ENCODE measurements around the gene DOCK10. TPM values are rescaled to one million over a fixed set of nuclear protein-coding genes. Genes with fewer than 3 reads are reported as not detected.

DOCK10 gene
- total and polyA plus RNA-seq, 9 of the 15 experiments (the other 6 are each of a cell fraction or from before 2014, with no cell fraction given) = 0.01 to 0.87 (median 0.18) TPM

DNA sequence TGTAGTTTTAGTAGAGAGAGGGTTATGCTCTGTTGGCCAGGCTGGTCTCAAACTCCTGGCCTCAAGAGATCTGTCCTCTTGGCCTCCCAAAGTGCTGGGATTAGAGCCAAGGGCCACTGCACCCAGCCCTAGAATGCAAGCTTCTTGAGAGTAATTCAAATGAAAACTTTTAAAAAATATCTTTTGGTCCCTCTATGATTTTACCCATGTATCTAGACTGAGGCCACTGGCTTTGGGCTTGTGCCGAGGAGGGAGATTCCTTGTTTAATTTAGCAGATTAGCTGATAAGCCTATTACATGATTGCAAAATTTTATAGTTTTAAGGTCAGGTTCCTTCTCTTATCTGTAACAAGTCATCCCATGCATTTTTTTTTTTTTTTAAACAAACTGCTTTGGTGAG is 266.6 kb downstream of the DOCK10 start (continued):
- TF ChIP-seq DDX20 (tag; IDR thresholded peaks at IDR 0.05; ENCODE audit: low read depth) (no peak), MEF2D (tag; conservative IDR thresholded peaks at IDR 0.05; ENCODE audit: low read depth) (no peak), ETS2 (tag; IDR thresholded peaks at IDR 0.05; ENCODE audit: borderline replicate concordance, poor library complexity, severe bottlenecking) (no peak), TEAD1 (CRISPR knock-in tag; IDR thresholded peaks at IDR 0.05) (no peak), SOX6 (IDR thresholded peaks at IDR 0.05) (no peak), CBX8 (IDR thresholded peaks at IDR 0.05; ENCODE audit: borderline replicate concordance, extremely low read depth, low read depth, low read length, poor library complexity, severe bottlenecking) (no peak), BCL6 (CRISPR knock-in tag; IDR thresholded peaks at IDR 0.05) (no peak), HDAC2 (IDR thresholded peaks at IDR 0.05) (no peak), ZNF444 (CRISPR knock-in tag; IDR thresholded peaks at IDR 0.05) (no peak)
- TF ChIP-seq, protein P1, sequence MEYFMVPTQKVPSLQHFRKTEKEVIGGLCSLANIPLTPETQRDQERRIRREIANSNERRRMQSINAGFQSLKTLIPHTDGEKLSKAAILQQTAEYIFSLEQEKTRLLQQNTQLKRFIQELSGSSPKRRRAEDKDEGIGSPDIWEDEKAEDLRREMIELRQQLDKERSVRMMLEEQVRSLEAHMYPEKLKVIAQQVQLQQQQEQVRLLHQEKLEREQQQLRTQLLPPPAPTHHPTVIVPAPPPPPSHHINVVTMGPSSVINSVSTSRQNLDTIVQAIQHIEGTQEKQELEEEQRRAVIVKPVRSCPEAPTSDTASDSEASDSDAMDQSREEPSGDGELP (CRISPR knock-in tag; IDR thresholded peaks at IDR 0.05; ENCODE audit: borderline replicate concordance) = no peak

DNA sequence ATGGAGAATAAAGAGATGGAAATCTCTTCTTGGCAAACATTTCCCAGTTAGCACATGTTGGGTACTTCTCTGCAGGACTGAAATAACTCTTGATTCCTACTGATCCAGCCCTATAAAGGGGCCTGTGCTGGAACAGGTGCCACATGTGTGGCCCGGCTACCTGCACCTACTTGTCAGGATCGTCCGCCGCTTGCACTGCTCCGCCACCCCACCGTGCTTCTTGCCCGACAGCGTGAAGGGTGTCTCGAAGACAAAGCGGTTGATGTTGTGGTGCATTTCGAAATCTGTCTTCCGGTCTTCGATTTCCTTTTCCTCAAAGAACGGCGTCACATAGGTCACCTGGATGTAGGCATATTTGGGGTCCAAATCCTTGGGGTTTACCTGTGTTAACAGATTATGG is 267.5 kb downstream of the DOCK10 start:
- Histone ChIP-seq H3K36me3 (ENCODE audit: control insufficient read depth, insufficient read depth, low read length) (no peaks in the 10 kb centered on the region), H3K79me2 (ENCODE audit: control insufficient read depth, insufficient read depth, low read length) (no peaks in the 10 kb centered on the region), H3K27ac (ENCODE audit: extremely low read depth, low read depth, low read length) (no peak overlapping the region), H3K27me3 (ENCODE audit: control insufficient read depth in 2 of 2, insufficient read depth in 2 of 2, low read length in 2 of 2) (peaks cover 0 to 3% of the 10 kb centered on the region in 2 experiments; a peak in 1 of 5 replicates), H4K20me1 (replicated peaks; ENCODE audit: control insufficient read depth, insufficient read depth, low read length) (no peaks in the 10 kb centered on the region), H3K9me1 (ENCODE audit: control insufficient read depth, insufficient read depth, low read length) (no peaks in the 10 kb centered on the region), H3K9ac (ENCODE audit: insufficient read depth in 1 of 2, low read depth in 2 of 2, low read length in 2 of 2) (no peak overlapping the region), H3K4me1 (replicated peaks in 1 of 2; ENCODE audit: control insufficient read depth in 2 of 2, insufficient read depth in 2 of 2, low read length in 2 of 2) (no peaks in the 10 kb centered on the region), H3K4me3 (no peak overlapping the region), H2AFZ (ENCODE audit: low read depth, low read length) (no peak overlapping the region), H3K4me2 (ENCODE audit: insufficient read depth, low read length) (no peak overlapping the region), H3K9me3 (replicated peaks; ENCODE audit: control insufficient read depth, insufficient read depth, low read depth, low read length) (no peaks in the 10 kb centered on the region)
- ATAC-seq (no peak), FAIRE-seq (no peak), DNase-seq (ENCODE audit: extremely low read depth in 1 of 4, low spot score in 3 of 4) (no peak)
- WGBS (ENCODE audit: insufficient coverage, low coverage, missing lambda C conversion rate) = 2% methylated on average over 11 of the region's 15 CpGs
- no TSS peak for BruUV-seq (replicated peaks)
- POLR2A ChIA-PET = no interaction called here
- intact Hi-C loops (cut with micrococcal nuclease) (loop anchor here (5.0 kb wide), 2 partner anchors 127 to 802 kb away; no protein-coding TSS in a partner anchor), in situ Hi-C loops (cut with MboI) (loop anchor here (10.0 kb wide), 1 partner anchor 420 kb away; no protein-coding TSS in a partner anchor)
- CTCF ChIA-PET (ENCODE audit: low intra/inter-chr PET ratio) = no interaction called here
- TF ChIP-seq MIER1 (IDR thresholded peaks at IDR 0.05; ENCODE audit: low read depth) (no peak), PPARD (CRISPR knock-in tag; IDR thresholded peaks at IDR 0.05) (no peak), ZNF699 (CRISPR knock-in tag; IDR thresholded peaks at IDR 0.05; ENCODE audit: insufficient replicate concordance) (no peak), DNMT1 (IDR thresholded peaks at IDR 0.05) (no peak), TAF15 (IDR thresholded peaks at IDR 0.05; ENCODE audit: low read depth, low read length) (no peak), CAMTA2 (CRISPR knock-in tag; conservative IDR thresholded peaks at IDR 0.05) (no peak), PCBP1 (IDR thresholded peaks at IDR 0.05; ENCODE audit: low read depth, low read length, poor library complexity, severe bottlenecking) (no peak), CHD4 (IDR thresholded peaks at IDR 0.05; ENCODE audit: insufficient read depth, insufficient replicate concordance, low read depth, low read length, poor library complexity, severe bottlenecking) (no peak), ZNF583 (CRISPR knock-in tag; IDR thresholded peaks at IDR 0.05) (no peak), MAFG (tag; conservative IDR thresholded peaks at IDR 0.05) (no peak)
- TF ChIP-seq, protein P2, sequence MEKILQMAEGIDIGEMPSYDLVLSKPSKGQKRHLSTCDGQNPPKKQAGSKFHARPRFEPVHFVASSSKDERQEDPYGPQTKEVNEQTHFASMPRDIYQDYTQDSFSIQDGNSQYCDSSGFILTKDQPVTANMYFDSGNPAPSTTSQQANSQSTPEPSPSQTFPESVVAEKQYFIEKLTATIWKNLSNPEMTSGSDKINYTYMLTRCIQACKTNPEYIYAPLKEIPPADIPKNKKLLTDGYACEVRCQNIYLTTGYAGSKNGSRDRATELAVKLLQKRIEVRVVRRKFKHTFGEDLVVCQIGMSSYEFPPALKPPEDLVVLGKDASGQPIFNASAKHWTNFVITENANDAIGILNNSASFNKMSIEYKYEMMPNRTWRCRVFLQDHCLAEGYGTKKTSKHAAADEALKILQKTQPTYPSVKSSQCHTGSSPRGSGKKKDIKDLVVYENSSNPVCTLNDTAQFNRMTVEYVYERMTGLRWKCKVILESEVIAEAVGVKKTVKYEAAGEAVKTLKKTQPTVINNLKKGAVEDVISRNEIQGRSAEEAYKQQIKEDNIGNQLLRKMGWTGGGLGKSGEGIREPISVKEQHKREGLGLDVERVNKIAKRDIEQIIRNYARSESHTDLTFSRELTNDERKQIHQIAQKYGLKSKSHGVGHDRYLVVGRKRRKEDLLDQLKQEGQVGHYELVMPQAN (IDR thresholded peaks at IDR 0.05; ENCODE audit: borderline replicate concordance) = no peak

Measured in K562 (cell line).